HG03457 (cell line): ENCODE data around the gene CUBN.

Source experiments
- ATAC-seq: cut with Tn5 transposase; IDR thresholded peaks from one replicate; pipeline ENCODE4 v1.9.1; 2021; ENCODE audit warnings: moderate number of reproducible peaks; ENCODE audit not compliant: unreplicated experiment

Gene CUBN

DNA sequence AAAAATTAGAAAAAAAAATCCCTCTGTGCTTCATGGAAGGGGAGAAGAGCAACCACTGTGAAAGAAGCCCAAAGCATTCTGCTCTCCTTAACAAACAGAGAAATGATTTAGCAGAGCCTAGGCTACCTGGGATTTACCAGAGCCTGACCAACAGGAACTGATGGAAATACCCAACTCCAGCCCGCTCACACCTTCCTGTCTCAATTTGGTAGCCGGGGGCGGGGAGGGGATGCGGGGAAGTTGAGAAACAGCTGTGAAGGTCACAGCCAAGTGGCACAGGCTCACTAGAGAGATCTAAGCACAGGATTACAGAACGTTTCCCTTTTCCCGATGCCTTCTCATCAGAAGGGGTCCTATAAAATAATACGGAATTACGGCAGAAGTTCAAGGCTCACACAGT is 330.0 kb downstream of the CUBN start:
- ATAC-seq = peak; percentile 71

DNA sequence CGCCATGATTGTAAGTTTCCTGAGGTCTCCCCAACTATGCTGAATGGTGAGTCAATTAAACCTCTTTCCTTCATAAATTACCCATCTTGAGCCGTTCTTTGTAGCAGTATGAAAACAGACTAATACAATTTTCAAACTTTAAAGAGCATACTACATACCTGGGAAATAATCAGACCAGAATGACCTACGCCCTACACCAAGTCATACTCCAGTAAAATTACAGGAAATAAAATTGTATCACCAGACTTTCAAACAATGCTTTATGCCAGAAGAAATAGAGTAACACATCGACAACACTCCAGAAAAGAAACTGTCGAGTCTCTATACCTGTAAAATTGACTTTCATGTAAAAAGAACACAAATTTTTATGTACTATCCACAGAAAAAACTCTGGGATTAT is 331.0 kb downstream of the CUBN start:
- ATAC-seq = no peak

DNA sequence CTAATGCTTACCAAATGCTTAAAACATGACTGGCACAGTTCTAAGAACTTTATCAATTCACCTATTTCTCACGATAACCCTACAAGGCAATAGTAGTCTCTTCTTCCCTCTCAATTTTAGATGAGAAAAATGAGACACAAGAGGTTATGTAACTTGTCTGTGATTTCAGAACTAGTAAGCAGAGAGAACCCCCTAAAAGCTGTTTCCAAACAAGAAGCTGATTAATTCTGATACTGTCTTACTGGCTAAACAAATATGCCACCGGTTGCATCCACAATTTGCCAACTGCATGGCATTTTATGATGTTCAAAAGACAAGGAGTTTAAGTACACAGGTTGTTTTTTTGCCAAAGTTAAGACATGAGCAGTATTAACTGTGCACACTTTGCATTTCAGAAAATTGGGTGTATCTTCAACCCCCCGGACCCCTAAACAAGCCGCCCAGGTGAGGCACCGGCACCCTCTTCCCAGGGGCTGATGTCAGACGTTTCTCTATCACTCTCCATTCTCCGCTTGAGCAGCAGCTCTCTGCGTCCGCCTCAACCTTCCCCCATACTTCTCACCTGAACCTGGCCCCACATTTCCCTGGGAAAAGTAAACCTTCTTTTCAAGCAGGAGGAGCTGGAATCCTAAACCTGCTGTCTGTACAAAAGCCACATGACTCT is 334.1 kb downstream of the CUBN start:
- ATAC-seq = no peak

DNA sequence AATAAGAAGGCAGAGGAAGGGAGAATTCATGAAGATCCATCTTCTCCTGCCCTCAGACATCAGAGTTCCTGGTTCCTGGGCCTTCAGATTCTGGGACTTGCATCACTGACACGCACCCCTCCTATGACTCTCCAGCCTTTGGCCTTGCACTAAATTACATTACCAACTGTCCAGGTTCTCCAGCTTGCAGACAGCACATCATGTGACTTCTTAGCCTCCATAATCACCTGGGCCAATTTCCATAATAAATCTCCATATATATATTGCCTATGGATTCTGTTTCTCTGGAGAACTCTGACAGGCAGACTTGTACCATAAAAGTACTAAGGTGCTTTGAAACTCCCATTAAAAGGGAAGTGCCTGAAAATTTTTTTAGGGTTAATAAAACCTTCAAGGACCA is 335.6 kb downstream of the CUBN start:
- ATAC-seq = no peak

DNA sequence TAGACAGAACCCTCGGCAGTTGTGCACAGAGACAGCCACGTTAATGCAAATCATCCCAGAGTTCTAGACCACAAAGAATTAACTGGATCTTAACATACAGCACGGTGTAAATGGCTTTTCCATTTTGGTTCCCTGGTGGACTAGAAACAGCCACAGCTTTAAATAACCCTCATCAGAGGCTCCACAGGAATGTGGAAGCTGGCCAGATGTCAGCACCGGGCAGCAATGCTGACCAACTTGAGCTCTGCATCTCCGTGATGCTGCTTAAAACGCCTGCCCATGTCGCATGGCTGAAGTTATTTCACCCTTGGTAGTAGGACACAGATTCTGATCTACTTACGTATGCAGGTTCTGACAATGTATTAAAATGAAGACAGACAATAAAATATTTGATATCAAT is 336.9 kb downstream of the CUBN start:
- ATAC-seq = no peak

DNA sequence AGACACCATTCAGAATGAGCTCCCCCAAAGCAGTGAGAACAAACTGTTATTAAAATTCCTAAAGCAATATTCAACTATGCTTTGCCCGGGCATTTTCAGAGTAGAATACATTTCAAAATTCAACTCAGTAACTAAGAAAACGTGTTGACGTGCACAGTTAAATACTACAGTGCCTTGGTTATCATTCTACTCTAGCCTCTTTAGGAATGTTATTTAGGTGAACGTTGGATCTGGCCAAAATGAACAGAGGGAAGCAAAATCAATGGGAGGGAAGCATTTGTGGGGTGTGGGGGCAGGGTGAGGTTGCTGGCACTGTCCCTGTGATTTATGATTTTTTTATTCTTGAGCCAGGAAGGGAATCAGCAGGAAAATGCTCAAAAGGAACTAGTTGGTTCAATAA is 339.8 kb downstream of the CUBN start:
- no peak for ATAC-seq

DNA sequence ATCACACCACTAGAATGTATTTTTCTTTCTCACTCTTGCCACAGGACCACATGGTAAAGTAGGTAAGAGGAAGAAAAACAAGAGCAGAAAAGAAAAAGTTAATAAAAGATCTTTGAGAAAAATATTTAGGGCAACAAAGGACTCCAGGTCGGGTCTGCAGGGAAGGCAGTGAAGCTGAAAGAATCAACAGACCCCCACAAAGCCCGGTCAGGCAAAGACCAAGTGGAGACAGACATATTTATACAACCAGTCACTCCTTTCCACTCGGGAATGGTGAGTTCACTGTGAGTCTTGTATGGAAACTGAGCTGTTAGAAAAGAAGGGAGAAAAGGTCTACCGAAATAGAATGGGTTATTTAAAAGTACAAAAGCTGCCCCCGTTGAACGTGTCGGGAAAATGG is 340.4 kb downstream of the CUBN start:
- no peak for ATAC-seq

DNA sequence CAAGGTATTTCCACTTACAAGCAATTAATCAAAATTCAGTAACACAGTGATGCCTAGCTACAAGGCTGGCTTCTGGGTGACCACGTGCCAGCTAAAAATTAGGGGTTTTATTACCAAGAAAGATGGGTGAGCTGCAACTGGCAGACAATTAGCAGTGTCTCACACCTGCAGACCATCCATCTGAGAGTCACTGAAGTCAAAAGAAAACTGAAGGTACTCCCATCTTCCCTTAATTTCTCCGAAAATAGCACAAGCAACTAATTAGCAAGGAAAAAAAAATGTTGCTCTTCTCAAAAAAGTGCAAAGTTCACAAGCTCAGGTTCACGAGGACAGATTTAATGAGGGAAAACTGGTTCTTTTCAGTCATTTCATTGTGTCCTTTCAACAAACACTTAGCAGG is 340.8 kb downstream of the CUBN start:
- no peak for ATAC-seq

DNA sequence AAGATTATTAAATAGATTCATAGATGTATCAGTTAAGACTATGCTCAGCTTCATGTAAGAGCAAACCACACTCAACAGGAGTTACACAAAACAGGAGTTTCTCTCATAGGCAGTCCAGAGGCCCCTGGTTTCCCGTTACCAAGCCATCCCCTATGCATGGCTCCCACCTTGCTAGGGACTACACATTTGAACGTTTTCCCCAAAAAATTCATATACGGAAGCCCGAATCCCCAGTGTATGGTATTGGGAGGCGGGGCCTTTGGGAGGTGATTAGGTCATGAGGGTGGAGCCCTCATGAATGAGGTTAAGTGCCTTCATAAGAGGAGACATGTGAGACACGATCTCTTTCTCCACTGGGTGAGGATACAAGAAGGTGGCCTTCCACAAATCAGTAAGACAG is 341.5 kb downstream of the CUBN start:
- ATAC-seq = no peak

DNA sequence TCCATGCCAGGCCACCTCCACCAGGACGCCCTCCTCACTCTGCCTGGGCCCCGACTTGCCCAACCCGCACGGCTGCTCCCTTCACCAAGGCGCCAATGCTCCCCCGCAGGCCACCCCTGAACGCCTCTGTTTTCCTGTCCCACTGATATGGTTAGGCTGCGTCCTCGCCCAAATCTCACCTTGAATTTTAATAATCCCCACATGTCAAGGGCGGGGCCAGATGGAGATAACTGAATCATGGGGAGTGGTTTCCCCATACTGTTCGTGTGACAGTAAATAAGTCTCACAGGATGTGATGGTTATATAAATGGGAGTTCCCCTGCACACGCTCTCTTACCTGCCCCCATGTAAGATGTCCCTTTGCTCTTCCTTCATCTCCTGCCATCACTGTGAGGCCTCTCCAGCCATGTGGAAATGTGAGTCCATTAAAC is 342.2 kb downstream of the CUBN start:
- peak; percentile 74 for ATAC-seq

DNA sequence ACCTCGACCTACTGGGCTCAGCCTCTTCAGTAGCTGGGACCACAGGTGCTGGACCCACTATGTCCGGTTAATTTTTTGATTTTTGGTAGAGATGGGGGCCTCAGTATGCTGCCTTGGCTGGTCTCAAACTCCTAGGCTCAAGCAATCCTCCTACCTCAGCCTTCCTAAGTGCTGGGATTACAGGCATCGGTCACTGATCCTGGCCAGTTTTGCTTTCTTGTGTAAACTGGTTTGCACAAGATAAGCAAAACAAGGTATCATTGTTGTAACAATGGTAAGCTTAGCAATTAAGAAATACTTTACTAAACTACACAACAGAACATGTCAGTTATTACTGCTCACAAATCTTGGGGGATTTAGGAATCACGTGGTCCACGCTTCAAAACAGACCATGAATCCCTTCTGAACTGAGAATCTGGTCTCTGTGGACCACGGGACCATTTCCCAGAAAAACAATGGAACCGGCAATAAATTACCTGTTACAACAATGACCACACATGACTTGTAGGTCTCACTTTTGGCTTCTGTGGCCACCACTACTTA is 349.2 kb downstream of the CUBN start:
- ATAC-seq = no peak

DNA sequence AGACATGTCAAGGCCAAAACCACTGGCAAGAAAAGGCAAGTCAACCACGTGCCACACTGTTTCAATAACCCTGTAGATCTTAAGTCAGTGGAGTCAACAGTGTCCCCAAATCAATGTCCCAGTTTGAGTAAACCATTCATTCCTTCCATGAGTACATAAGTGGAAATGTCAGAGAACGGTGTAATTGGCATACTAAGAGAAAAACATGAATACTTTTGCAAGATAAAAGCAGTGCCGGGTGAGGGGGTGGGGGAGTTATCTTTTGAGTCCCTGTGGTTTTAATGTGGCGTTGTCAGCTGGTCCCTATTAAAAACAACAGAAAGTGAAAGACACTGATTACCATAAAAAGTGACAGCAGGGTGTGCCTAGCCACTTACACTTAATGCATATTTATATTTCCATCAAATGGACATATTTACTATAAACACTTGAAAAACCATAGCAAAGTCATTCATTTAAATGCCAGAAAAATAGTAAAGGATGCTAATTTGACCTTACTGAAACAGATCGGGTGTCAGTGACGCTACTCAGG is 350.2 kb downstream of the CUBN start:
- no peak for ATAC-seq

DNA sequence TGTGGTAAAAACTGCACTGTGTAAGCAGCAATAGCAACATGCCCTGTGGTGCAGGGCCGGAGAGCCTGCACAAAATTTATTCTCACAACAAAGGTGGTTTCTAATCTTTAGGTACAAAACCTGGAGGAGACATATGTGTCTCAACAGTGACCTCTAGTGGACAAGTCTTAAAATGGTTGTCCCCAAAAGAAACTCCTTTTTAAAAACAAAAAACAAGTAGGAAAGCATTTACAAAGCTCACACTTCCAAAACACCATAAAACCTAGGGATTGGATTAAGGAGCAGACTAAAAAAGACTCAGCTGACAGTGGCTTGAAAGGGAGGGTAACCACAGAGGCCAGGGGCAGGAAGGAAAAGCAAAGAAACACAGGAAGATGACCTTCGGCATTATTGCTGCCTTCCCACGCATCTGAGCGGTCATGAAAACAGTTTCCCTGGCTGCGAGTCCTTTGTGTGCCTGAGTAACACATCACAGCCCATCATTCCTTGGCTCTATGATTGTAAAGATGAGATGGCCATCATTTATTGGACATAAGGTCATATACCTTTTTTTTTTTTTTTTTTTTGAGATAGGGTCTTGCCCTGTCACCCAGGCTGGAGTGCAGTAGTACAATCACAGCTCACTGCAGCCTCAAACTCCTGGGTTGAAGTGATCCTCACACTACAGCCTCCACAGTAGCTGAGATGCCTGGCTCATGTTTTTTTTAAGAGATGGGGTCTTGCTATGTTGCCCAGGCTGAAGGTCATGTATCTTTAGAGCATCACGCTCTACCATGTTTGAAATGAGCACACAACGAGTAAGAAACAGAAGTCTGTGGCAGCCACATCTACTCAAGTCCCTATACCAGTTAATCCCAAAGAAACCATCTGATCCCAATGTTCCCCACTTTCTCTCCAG is 351.9 kb downstream of the CUBN start:
- ATAC-seq = no peak

DNA sequence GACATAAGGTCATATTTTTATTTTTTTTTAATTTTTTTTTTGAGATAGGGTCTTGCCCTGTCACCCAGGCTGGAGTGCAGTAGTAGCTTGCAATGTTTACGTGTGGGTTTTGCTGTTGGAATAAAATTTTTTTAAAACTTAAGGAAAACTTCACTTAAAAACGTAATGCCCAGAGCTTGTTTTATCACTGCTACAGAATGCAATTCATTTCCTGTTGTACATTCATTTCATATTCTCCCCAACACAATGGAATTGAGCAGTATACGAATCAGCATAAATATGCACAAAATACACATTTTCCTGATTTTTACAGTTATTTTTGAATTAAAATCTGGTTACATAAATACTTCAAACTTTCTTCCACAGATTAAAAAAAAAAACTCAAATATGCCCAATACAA is 352.7 kb downstream of the CUBN start:
- no peak for ATAC-seq
